ENCODE data around the gene HAO2.

HAO2 gene

DNA sequence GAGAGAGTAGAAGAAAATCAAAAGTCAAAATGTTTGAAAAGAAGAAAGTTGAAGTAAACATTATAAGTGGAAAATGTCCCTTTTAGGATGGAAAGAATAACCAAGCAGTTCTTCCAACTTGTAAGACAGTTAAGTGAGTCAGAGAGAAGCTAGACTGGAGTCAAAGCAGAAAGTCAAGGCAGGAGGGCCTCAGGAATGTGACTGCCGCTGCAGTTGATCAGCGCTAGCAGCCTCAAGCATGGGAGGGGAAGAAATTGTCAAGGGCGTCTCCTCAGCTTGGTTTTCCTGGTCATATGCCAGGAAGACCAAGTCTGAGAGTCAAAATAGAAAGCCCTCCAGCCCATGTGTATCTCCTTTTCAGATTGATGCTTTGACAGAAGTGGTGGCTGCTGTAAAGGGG, 23.2 kb downstream of the HAO2 start:
- Histone ChIP-seq H3K4me3 (ENCODE audit: low read depth, low read length) (no peak overlapping the region), H3K27ac (no peak overlapping the region), H3K27me3 (replicated peaks) (no peaks in the 10 kb centered on the region), H3K36me3 (replicated peaks) (no peaks in the 10 kb centered on the region)
- TF ChIP-seq, protein P1, sequence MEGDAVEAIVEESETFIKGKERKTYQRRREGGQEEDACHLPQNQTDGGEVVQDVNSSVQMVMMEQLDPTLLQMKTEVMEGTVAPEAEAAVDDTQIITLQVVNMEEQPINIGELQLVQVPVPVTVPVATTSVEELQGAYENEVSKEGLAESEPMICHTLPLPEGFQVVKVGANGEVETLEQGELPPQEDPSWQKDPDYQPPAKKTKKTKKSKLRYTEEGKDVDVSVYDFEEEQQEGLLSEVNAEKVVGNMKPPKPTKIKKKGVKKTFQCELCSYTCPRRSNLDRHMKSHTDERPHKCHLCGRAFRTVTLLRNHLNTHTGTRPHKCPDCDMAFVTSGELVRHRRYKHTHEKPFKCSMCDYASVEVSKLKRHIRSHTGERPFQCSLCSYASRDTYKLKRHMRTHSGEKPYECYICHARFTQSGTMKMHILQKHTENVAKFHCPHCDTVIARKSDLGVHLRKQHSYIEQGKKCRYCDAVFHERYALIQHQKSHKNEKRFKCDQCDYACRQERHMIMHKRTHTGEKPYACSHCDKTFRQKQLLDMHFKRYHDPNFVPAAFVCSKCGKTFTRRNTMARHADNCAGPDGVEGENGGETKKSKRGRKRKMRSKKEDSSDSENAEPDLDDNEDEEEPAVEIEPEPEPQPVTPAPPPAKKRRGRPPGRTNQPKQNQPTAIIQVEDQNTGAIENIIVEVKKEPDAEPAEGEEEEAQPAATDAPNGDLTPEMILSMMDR (IDR thresholded peaks at IDR 0.05; ENCODE audit: low read depth, low read length, missing control alignments), result no peak
- in situ Hi-C loops (cut with HindIII; ENCODE audit: low pct_ligation_motif_present, low sequenced_read_pairs), result no loop called here
- no peak for DNase-seq

DNA sequence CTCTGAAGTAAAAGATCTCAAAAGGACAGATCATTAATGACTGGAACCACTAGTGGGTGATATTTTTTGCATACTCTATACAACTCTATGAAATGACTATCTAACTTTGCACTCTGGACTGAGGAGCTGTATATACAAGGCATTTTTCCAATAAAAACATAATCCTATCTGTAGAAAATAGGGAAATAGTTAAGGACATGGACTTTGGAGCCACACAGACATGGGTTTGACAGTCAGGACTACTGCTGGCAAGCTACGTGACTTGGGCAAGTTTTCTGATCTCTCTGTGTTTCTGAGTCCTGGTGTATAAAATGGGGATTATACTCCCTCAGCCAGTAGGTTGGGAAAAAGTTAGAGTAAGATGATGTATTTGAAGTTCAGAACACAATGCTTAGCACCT, 25.5 kb downstream of the HAO2 start:
- Histone ChIP-seq H3K27ac (no peak overlapping the region), H3K4me3 (ENCODE audit: low read depth, low read length) (no peak overlapping the region), H3K27me3 (replicated peaks) (no peaks in the 10 kb centered on the region), H3K36me3 (replicated peaks) (no peaks in the 10 kb centered on the region)
- TF ChIP-seq, protein P1 (IDR thresholded peaks at IDR 0.05; ENCODE audit: low read depth, low read length, missing control alignments), result no peak
- no peak for DNase-seq
- in situ Hi-C loops (cut with HindIII; ENCODE audit: low pct_ligation_motif_present, low sequenced_read_pairs), result no loop called here

DNA sequence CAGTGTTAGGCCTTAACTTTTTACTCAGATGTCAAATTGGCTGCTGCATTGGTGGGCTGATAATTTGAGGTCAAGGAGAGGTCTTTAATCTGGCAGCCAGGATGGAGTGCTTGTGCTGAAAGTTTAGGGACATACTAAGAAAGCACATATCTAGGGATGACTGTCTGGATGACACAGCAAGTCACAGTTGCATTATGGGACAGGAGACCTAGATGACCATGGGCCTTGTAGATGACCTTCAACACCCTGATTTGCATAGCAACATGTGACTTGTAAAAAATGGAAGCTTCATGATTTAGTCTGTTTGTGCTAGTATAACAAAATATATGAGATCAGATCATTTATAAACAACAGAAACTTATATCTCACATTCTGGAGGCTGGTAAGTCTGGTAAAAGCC, 28.4 kb downstream of the HAO2 start:
- in situ Hi-C loops (cut with HindIII; ENCODE audit: low pct_ligation_motif_present, low sequenced_read_pairs), result no loop called here
- Histone ChIP-seq H3K27me3 (replicated peaks) (no peaks in the 10 kb centered on the region), H3K27ac (no peak overlapping the region), H3K4me3 (ENCODE audit: low read depth, low read length) (no peak overlapping the region), H3K36me3 (replicated peaks) (no peaks in the 10 kb centered on the region)
- no peak for DNase-seq
- TF ChIP-seq, protein P1 (IDR thresholded peaks at IDR 0.05; ENCODE audit: low read depth, low read length, missing control alignments), result no peak

- in situ Hi-C loops (cut with HindIII; ENCODE audit: low pct_ligation_motif_present, low sequenced_read_pairs), result no loop called here
- no peaks in the 10 kb centered on the region for H3K36me3 ChIP-seq (replicated peaks)
- TF ChIP-seq, protein P1 (IDR thresholded peaks at IDR 0.05; ENCODE audit: low read depth, low read length, missing control alignments), result no peak
These were observed 29.4 kb downstream of the HAO2 start for GRCh38 chr1:119397986-119398385.

DNA sequence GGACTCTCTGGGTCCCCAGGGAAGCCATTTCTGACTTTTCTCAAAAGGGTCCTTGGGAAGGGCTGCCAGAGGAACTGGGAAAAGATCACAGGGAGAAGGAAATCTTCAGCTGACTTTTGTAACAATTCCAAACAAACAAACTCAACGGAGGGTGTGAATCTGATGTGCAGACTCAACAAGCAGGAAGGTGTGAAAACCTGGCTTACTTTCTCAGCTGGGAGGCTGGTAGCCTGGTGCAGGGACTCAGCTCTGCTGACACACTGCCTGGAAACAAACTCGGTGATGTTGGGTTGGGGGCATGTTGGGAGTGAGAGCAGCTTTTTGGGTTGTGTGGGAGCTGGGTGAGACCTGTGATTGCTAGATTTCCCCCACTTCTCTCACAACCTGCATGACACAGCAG, 36.2 kb downstream of the HAO2 start:
- DNase-seq, result no peak
- H3K27me3 ChIP-seq (replicated peaks), result no peaks in the 10 kb centered on the region
- H3K27ac ChIP-seq, result no peak overlapping the region
- in situ Hi-C loops (cut with HindIII; ENCODE audit: low pct_ligation_motif_present, low sequenced_read_pairs), result no loop called here
- no peaks in the 10 kb centered on the region for H3K36me3 ChIP-seq (replicated peaks)
- TF ChIP-seq, protein P1 (IDR thresholded peaks at IDR 0.05; ENCODE audit: low read depth, low read length, missing control alignments), result no peak
- H3K4me3 ChIP-seq (ENCODE audit: low read depth, low read length), result no peak overlapping the region

More at GRCh38 chr1:119397986-119398385, 29.4 kb downstream of the HAO2 start:
- DNase-seq, result no peak
- Histone ChIP-seq H3K27me3 (replicated peaks) (no peaks in the 10 kb centered on the region), H3K27ac (no peak overlapping the region), H3K4me3 (ENCODE audit: low read depth, low read length) (no peak overlapping the region)

DNA sequence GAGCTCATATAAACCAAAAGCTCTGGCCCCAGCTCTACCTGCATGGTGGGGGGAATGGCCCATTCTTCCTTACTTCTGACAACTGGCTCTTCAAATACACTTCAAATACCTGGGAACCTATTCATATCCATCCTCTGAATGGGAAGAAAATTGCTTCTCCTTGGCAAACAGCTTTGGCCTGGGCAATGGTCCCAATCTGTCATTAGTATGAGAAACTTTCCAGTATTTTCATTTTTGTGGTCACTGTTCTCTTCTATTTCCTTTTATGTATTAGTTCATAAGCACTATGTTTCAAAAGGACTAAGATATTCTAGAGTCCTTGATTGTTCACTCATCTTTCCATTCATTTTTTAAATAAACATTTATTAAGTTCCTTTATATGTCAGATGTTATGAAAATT, 41.1 kb downstream of the HAO2 start:
- TF ChIP-seq, protein P1 (IDR thresholded peaks at IDR 0.05; ENCODE audit: low read depth, low read length, missing control alignments), result no peak
- Histone ChIP-seq H3K27ac (no peak overlapping the region), H3K27me3 (replicated peaks) (no peaks in the 10 kb centered on the region), H3K36me3 (replicated peaks) (no peaks in the 10 kb centered on the region), H3K4me3 (ENCODE audit: low read depth, low read length) (no peak overlapping the region)
- in situ Hi-C loops (cut with HindIII; ENCODE audit: low pct_ligation_motif_present, low sequenced_read_pairs), result no loop called here
- no peak for DNase-seq

Data from brain microvascular endothelial cell (primary cell).